SH-SY5Y (cell line): ENCODE data around the gene FOCAD.

Source experiments
- GATA2 ChIP-seq: IDR thresholded peaks from 2 replicates; pipeline ENCODE4 v1.6.1; 2011; ENCODE audit warnings: mild to moderate bottlenecking, low read depth, low read length
- GATA3 ChIP-seq: IDR thresholded peaks from 2 replicates; pipeline ENCODE4 v1.6.1; 2011; ENCODE audit warnings: low read depth, mild to moderate bottlenecking, low read length, moderate library complexity

DNA sequence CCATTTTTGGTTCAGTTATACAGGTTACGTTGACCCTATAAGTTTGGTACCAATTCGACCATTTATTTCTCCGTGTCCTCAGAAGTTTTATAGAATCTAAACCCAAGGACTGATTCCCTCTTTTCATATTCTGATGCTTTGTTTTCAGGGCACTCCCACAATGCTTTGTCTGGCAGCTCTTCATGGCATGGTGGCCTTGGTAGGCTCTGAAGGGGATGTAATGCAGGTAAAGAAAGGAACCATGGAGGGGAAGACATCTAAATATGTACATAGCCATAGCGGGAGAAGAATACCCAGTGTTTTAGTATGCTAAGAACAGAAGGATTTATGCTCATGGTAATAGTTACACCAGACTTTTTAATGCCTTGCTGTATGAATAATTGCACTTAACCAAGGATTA is 264.6 kb downstream of the FOCAD start:
- TF ChIP-seq GATA2: no peak
- TF ChIP-seq GATA3: no peak
